Transverse colon (tissue), 4 donors: ENCODE results near the gene CLEC4E. TPM values are rescaled to one million over a fixed set of nuclear protein-coding genes. Genes with fewer than 3 reads are reported as not detected.
"Not testable (repeated sequence)": the region's sequence is repeated elsewhere in the genome, so short reads cannot be mapped to it uniquely, and the experiment has no call there.

Source experiments
- DNase-seq: peaks from one replicate; pipeline ENCODE4 v3.0.0-alpha.2; 2019
- H3K27ac ChIP-seq, 4 donors: fragments of 200-600 bp; sonication (generic); 2 replicates each; pipeline ENCODE4 v1.5.1; 2016 to 2018; ENCODE audit warnings: inconsistent platforms in 4 of 4
- H3K27me3 ChIP-seq: fragments of 200-600 bp; sonication (generic); 2 replicates; pipeline ENCODE4 v1.5.1; 2017; ENCODE audit warnings: inconsistent platforms
- H3K36me3 ChIP-seq, 4 donors: fragments of 200-600 bp; sonication (generic); 2 replicates each; pipeline ENCODE4 v1.5.1; 2017 to 2019; ENCODE audit warnings: inconsistent platforms in 4 of 4
- H3K4me1 ChIP-seq, 4 donors: fragments of 200-600 bp; sonication (generic); 2 replicates each; pipeline ENCODE4 v1.5.1; 2017 to 2020; ENCODE audit warnings: inconsistent platforms in 4 of 4
- H3K4me3 ChIP-seq, 4 donors: fragments of 200-600 bp; sonication (generic); 1 replicate in 1 of 4; 2 replicates in 3 of 4; pipeline versions ENCODE4 v1.5.1 to v1.6.1; 2017 to 2019; ENCODE audit warnings: inconsistent platforms in 4 of 4
- H3K9me3 ChIP-seq, 2 donors: fragments of 200-600 bp; sonication (generic); 2 replicates each; pipeline ENCODE4 v1.5.1; 2017 to 2019; ENCODE audit warnings: inconsistent platforms in 2 of 2
- CTCF ChIP-seq, 5 experiments: fragments of 200-600 bp in 3 of 5; fragments of 450-650 bp in 2 of 5; sonication (generic) in 3 of 5; IDR thresholded peaks; 1 replicate in 2 of 5; 2 replicates in 3 of 5; pipeline ENCODE4 v1.5.1; 2016 to 2017; ENCODE audit warnings: antibody characterized with exemption in 5 of 5, inconsistent platforms in 3 of 5, mild to moderate bottlenecking in 2 of 5, moderate library complexity in 1 of 5
- EP300 ChIP-seq: sonication (generic); formaldehyde crosslinking; IDR thresholded peaks from one replicate; pipeline ENCODE4 v1.6.1; 2017; ENCODE audit warnings: antibody characterized with exemption, low read depth
- POLR2A ChIP-seq: fragments of 450-650 bp; IDR thresholded peaks from one replicate; pipeline ENCODE4 v1.6.1; 2016; ENCODE audit warnings: antibody characterized with exemption, mild to moderate bottlenecking, moderate library complexity
- POLR2AphosphoS5 ChIP-seq, 3 donors: sonication (generic); formaldehyde crosslinking; IDR thresholded peaks; one replicate each; pipeline ENCODE4 v1.6.1; 2016; ENCODE audit warnings: antibody characterized with exemption in 3 of 3
- WGBS, 2 donors: methylation state at CpG; one replicate each; pipeline ENCODE4 v1.1.5; 2018; ENCODE audit warnings: low coverage in 1 of 2; 5-methylcytosine and 5-hydroxymethylcytosine counted together
- in situ Hi-C, 4 donors: fragments of 200-750 bp; cut with MboI; loops; one replicate each; pipeline versions ENCODE4 v1.15.0 to v1.15.1; 2017; ENCODE audit warnings: low sequenced_read_pairs in 3 of 4, low pct_ligation_motif_present in 1 of 4, low pct_unique_long_range_greater_than_20kb in 1 of 4
- intact Hi-C: fragments of 100-400 bp; cut with DNase I; formaldehyde crosslinking; loops from one replicate; pipeline ENCODE4 v1.15.1; 2023; ENCODE audit warnings: low total_unique reads
- total RNA-seq, 4 donors: library from RNA; depleted of rRNA; stranded (reverse); fragments of >200 nt; gene quantifications; one replicate each; pipeline ENCODE4 v1.1.0, GENCODE V29; 2016

Gene CLEC4E
- total RNA-seq: 1 to 10 TPM in 1 of 4 donors, under 1 TPM in 1, not detected in 2; 0.96 to 5.4 TPM

- DNase-seq, H3K9me3 ChIP-seq, H3K4me1 ChIP-seq, H3K27me3 ChIP-seq, H3K4me3 ChIP-seq, intact Hi-C loops, H3K36me3 ChIP-seq: not testable (repeated sequence)
- peak within 1 kb of the TSS in 2 of 4 donors; percentile 23 to 29 for H3K27ac ChIP-seq
- in situ Hi-C loops: loop anchor here in 1 of 4 donors (25.0 kb wide), 1 partner anchor 321 kb away; no protein-coding TSS in a partner anchor
- WGBS, 2 donors: 49 to 51% methylated on average over 4 of the region's 4 CpGs
These were observed at the start of gene CLEC4E for GRCh38 chr12:8540831-8541230. Gene CLEC4E, minus strand, starts transcription at chr12:8540905. Its CDS starts 108 bp downstream, at chr12:8540797.

GRCh38 chr12:8589679-8590078 is 49.0 kb upstream of the CLEC4E start:
- TF ChIP-seq EP300 (no peak), POLR2A (no peak), POLR2AphosphoS5 (IDR thresholded peaks at IDR 0.05) (no peak), CTCF (IDR thresholded peaks at IDR 0.05) (no peak)
- Histone ChIP-seq H3K4me1 (no peaks in the 10 kb centered on the region), H3K36me3 (no peaks in the 10 kb centered on the region), H3K27ac (no peak overlapping the region), H3K4me3 (no peak overlapping the region), H3K27me3 (no peaks in the 10 kb centered on the region), H3K9me3 (no peaks in the 10 kb centered on the region)
- DNase-seq: no peak
- 79 to 100% methylated on average over 1 to 7 of the region's 7 CpGs for WGBS, 2 donors
- intact Hi-C loops: no loop called here
- in situ Hi-C loops: no loop called here

GRCh38 chr12:8584478-8584877 is 43.8 kb upstream of the CLEC4E start:
- H3K9me3 ChIP-seq, DNase-seq, H3K27ac ChIP-seq, H3K4me3 ChIP-seq, intact Hi-C loops, in situ Hi-C loops, H3K4me1 ChIP-seq, H3K27me3 ChIP-seq, H3K36me3 ChIP-seq: not testable (repeated sequence)
- 91 to 92% methylated on average over 8 to 13 of the region's 13 CpGs for WGBS, 2 donors

- Histone ChIP-seq H3K4me3 (no peak overlapping the region), H3K9me3 (no peaks in the 10 kb centered on the region), H3K27me3 (no peaks in the 10 kb centered on the region), H3K27ac (no peak overlapping the region), H3K4me1 (no peaks in the 10 kb centered on the region), H3K36me3 (no peaks in the 10 kb centered on the region)
- TF ChIP-seq POLR2AphosphoS5 (IDR thresholded peaks at IDR 0.05) (no peak), EP300 (no peak), POLR2A (no peak), CTCF (IDR thresholded peaks at IDR 0.05) (no peak)
- DNase-seq: no peak
- 56 to 69% methylated on average over 5 to 7 of the region's 7 CpGs for WGBS, 2 donors
- intact Hi-C loops (no loop called here), in situ Hi-C loops (no loop called here)
These were observed 43.3 kb upstream of the CLEC4E start for GRCh38 chr12:8584004-8584403.

- WGBS, 2 donors: 60 to 63% methylated on average over 6 to 9 of the region's 9 CpGs
- in situ Hi-C loops (no loop called here), intact Hi-C loops (no loop called here)
- H3K4me3 ChIP-seq: no peak overlapping the region
- H3K27me3 ChIP-seq: no peaks in the 10 kb centered on the region
- DNase-seq: no peak
- no peak overlapping the region for H3K27ac ChIP-seq
- no peaks in the 10 kb centered on the region for H3K36me3 ChIP-seq
- no peaks in the 10 kb centered on the region for H3K4me1 ChIP-seq
- no peaks in the 10 kb centered on the region for H3K9me3 ChIP-seq
- TF ChIP-seq POLR2A (no peak), EP300 (no peak), POLR2AphosphoS5 (IDR thresholded peaks at IDR 0.05) (no peak), CTCF (IDR thresholded peaks at IDR 0.05) (no peak)
These were observed 40.5 kb upstream of the CLEC4E start for GRCh38 chr12:8581098-8581784.
